H9 (cell line): ENCODE results near the gene FARS2. TPM values are rescaled to one million over a fixed set of nuclear protein-coding genes. Genes with fewer than 3 reads are reported as not detected.

Source experiments
- DNase-seq: peaks from one replicate; pipeline ENCODE4 v3.0.0-alpha.2; 2017
- H2AFZ ChIP-seq: one replicate; pipeline ENCODE4 v1.6.1; 2013; ENCODE audit warnings: mild to moderate bottlenecking, low read length, control low read depth, moderate library complexity
- H2AK5ac ChIP-seq: 2 replicates; pipeline ENCODE4 v1.6.1; 2013; ENCODE audit warnings: low read length, control low read depth, mixed read lengths; ENCODE audit not compliant: insufficient read length
- H2BK120ac ChIP-seq: one replicate; pipeline ENCODE4 v1.6.1; 2013; ENCODE audit warnings: low read depth, mild to moderate bottlenecking, low read length, control low read depth, inconsistent platforms; ENCODE audit not compliant: poor library complexity, severe bottlenecking
- H2BK12ac ChIP-seq: 2 replicates; pipeline ENCODE4 v1.6.1; 2013; ENCODE audit warnings: low read length, control low read depth, mixed read lengths, low read depth; ENCODE audit not compliant: insufficient read length
- H2BK15ac ChIP-seq: 2 replicates; pipeline ENCODE4 v1.6.1; 2013; ENCODE audit warnings: low read depth, low read length, control low read depth
- H2BK20ac ChIP-seq: one replicate; pipeline ENCODE4 v1.6.1; 2013; ENCODE audit warnings: low read depth, mild to moderate bottlenecking, low read length, control low read depth, inconsistent platforms; ENCODE audit not compliant: poor library complexity, severe bottlenecking
- H2BK5ac ChIP-seq: 2 replicates; pipeline ENCODE4 v1.6.1; 2013; ENCODE audit warnings: low read length, control low read depth, mixed read lengths; ENCODE audit not compliant: insufficient read length
- H3K14ac ChIP-seq: 2 replicates; pipeline ENCODE4 v1.6.1; 2013; ENCODE audit warnings: low read length, control low read depth; ENCODE audit not compliant: insufficient read depth
- H3K18ac ChIP-seq: 2 replicates; pipeline ENCODE4 v1.6.1; 2013; ENCODE audit warnings: low read depth, mild to moderate bottlenecking, mixed read lengths, low read length, control low read depth; ENCODE audit not compliant: insufficient read length
- H3K23ac ChIP-seq: 2 replicates; pipeline ENCODE4 v1.6.1; 2013; ENCODE audit warnings: low read length, control low read depth, mixed read lengths, low read depth; ENCODE audit not compliant: insufficient read length
- H3K23me2 ChIP-seq: 2 replicates; pipeline ENCODE4 v1.6.1; 2013; ENCODE audit warnings: low read depth, mild to moderate bottlenecking, mixed read lengths, low read length, control low read depth; ENCODE audit not compliant: insufficient read length, poor library complexity, severe bottlenecking
- H3K27ac ChIP-seq: 2 replicates; pipeline ENCODE4 v1.5.1; 2013; ENCODE audit warnings: low read length, control low read depth, mixed read lengths, low read depth; ENCODE audit not compliant: insufficient read length
- H3K27me3 ChIP-seq: 2 replicates; pipeline ENCODE4 v1.6.1; 2013; ENCODE audit warnings: low read length, control low read depth, inconsistent platforms; ENCODE audit not compliant: insufficient read depth
- H3K4ac ChIP-seq: 2 replicates; pipeline ENCODE4 v1.6.1; 2013; ENCODE audit warnings: low read depth, mild to moderate bottlenecking, control low read depth, inconsistent platforms, low read length, moderate library complexity
- H3K4me1 ChIP-seq: 2 replicates; pipeline ENCODE4 v1.6.1; 2013; ENCODE audit warnings: low read length, control low read depth, inconsistent platforms; ENCODE audit not compliant: insufficient read depth
- H3K4me2 ChIP-seq: 2 replicates; pipeline ENCODE4 v1.6.1; 2013; ENCODE audit warnings: low read length, control low read depth, mixed read lengths; ENCODE audit not compliant: insufficient read length, insufficient read depth
- H3K56ac ChIP-seq: 2 replicates; pipeline ENCODE4 v1.6.1; 2013; ENCODE audit warnings: low read depth, mild to moderate bottlenecking, mixed read lengths, low read length, control low read depth; ENCODE audit not compliant: insufficient read length
- H3K79me1 ChIP-seq: 2 replicates; pipeline ENCODE4 v1.6.1; 2013; ENCODE audit warnings: low read depth, mild to moderate bottlenecking, moderate library complexity, low read length, control low read depth, inconsistent platforms; ENCODE audit not compliant: insufficient read depth, poor library complexity, severe bottlenecking
- H3K79me2 ChIP-seq: 2 replicates; pipeline ENCODE4 v1.6.1; 2013; ENCODE audit warnings: low read length, control low read depth, inconsistent platforms; ENCODE audit not compliant: insufficient read depth
- H3K9ac ChIP-seq: 2 replicates; pipeline ENCODE4 v1.6.1; 2013; ENCODE audit warnings: low read length, control low read depth, mixed read lengths; ENCODE audit not compliant: insufficient read length; ENCODE audit errors: extremely low read depth
- H3K9me3 ChIP-seq: one replicate; pipeline ENCODE4 v1.6.1; 2013; ENCODE audit warnings: low read depth, low read length, inconsistent platforms; ENCODE audit not compliant: control insufficient read depth
- H3T11ph ChIP-seq: one replicate; pipeline ENCODE4 v1.6.1; 2013; ENCODE audit warnings: mild to moderate bottlenecking, low read length, control low read depth, inconsistent platforms
- H4K20me1 ChIP-seq: one replicate; pipeline ENCODE4 v1.6.1; 2013; ENCODE audit not compliant: control insufficient read depth, insufficient read length, insufficient read depth
- H4K5ac ChIP-seq: 2 replicates; pipeline ENCODE4 v1.6.1; 2013; ENCODE audit warnings: low read depth, mild to moderate bottlenecking, mixed read lengths, low read length, control low read depth; ENCODE audit not compliant: insufficient read length
- H4K8ac ChIP-seq: replicated peaks from 2 replicates; pipeline ENCODE4 v1.6.1; 2013; ENCODE audit warnings: low read length, control low read depth, mixed read lengths, low read depth; ENCODE audit not compliant: insufficient read length
- H4K91ac ChIP-seq: 2 replicates; pipeline ENCODE4 v1.6.1; 2013; ENCODE audit warnings: low read depth, mild to moderate bottlenecking, moderate library complexity, mixed read lengths, low read length, control low read depth; ENCODE audit not compliant: insufficient read length
- H3K27ac Mint-ChIP-seq, 3 experiments: 2 replicates in 2 of 3; 3 replicates in 1 of 3; pipeline ENCODE4 v1.8.0; 2020 to 2021; ENCODE audit warnings: mixed read lengths in 3 of 3, mild to moderate bottlenecking in 1 of 3, moderate library complexity in 1 of 3
- H3K27me3 Mint-ChIP-seq: 2 replicates; pipeline ENCODE4 v1.8.0; 2021; ENCODE audit warnings: low read depth, mild to moderate bottlenecking, moderate library complexity, mixed read lengths
- H3K36me3 Mint-ChIP-seq, 3 experiments: 2 replicates in 2 of 3; 3 replicates in 1 of 3; pipeline ENCODE4 v1.8.0; 2020 to 2021; ENCODE audit warnings: low read depth in 3 of 3, mixed read lengths in 3 of 3; ENCODE audit not compliant: insufficient read depth in 1 of 3
- H3K4me1 Mint-ChIP-seq, 2 experiments: 2 replicates each; pipeline ENCODE4 v1.8.0; 2020; ENCODE audit warnings: mixed read lengths in 2 of 2
- H3K4me3 Mint-ChIP-seq, 2 experiments: 2 replicates in 1 of 2; 3 replicates in 1 of 2; pipeline ENCODE4 v1.8.0; 2020 to 2021; ENCODE audit warnings: mild to moderate bottlenecking in 2 of 2, mixed read lengths in 2 of 2, moderate library complexity in 1 of 2
- H3K9me3 Mint-ChIP-seq, 2 experiments: 2 replicates in 1 of 2; 3 replicates in 1 of 2; pipeline ENCODE4 v1.8.0; 2020; ENCODE audit warnings: mild to moderate bottlenecking in 2 of 2, mixed read lengths in 2 of 2, moderate library complexity in 1 of 2
- WGBS: extraction: QIAGEN DNeasy Blood & Tissue Kit; methylation state at CpG from one replicate; pipeline ENCODE4 v1.1.7; 2013; ENCODE audit warnings: missing lambda C conversion rate, low lambda C conversion rate, mixed read lengths; ENCODE audit not compliant: insufficient read length; ENCODE audit errors: extremely low coverage; 5-methylcytosine and 5-hydroxymethylcytosine counted together
- total RNA-seq: library from RNA; stranded (reverse); gene quantifications from 2 replicates; pipeline ENCODE4 v1.2.1, GENCODE V29; 2021
- TF ChIP-seq, protein P1 (sequence below): fragments of 200-600 bp; sonication (generic); conservative IDR thresholded peaks from 3 replicates; pipeline ENCODE4 v1.8.0; 2021; ENCODE audit warnings: antibody characterized with exemption, mild to moderate bottlenecking

Gene FARS2
- total RNA-seq, 1 experiment from 2014 or later, result 8.5 TPM

DNA sequence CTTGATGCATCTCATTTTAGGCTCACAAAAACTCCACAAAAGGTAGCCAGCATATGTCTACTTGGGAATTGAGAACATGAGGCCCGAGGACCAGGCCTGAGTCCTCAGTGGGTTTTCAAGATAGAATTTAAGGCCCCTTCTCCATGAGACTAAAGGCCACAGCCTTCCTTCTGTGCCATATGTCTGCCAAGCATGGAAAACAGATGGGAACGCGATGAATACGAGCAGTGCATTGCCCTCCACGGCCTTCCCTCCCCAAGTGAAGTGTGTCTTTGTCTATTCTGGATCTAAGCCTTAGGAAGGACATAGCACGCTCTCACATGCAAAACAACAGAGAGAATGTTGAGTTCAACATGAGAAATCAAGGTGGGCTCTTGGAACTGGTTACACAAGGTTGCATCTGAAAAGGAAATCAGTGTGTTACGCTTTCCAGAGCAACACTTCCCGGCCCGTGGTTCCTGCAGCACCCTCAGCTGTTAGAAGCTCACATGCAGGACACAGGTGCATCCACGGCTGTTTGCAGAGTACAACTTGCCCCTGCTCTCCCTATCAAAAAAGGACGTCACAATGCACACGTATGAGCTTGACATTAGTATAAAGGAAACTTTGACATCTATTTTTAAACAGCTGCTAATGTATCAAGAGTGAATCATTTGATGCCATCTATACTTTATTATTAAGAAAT is 515.5 kb downstream of the FARS2 start:
- H2BK5ac ChIP-seq, result no peak overlapping the region
- no peaks in the 10 kb centered on the region for H3K9me3 ChIP-seq
- TF ChIP-seq, protein P1, sequence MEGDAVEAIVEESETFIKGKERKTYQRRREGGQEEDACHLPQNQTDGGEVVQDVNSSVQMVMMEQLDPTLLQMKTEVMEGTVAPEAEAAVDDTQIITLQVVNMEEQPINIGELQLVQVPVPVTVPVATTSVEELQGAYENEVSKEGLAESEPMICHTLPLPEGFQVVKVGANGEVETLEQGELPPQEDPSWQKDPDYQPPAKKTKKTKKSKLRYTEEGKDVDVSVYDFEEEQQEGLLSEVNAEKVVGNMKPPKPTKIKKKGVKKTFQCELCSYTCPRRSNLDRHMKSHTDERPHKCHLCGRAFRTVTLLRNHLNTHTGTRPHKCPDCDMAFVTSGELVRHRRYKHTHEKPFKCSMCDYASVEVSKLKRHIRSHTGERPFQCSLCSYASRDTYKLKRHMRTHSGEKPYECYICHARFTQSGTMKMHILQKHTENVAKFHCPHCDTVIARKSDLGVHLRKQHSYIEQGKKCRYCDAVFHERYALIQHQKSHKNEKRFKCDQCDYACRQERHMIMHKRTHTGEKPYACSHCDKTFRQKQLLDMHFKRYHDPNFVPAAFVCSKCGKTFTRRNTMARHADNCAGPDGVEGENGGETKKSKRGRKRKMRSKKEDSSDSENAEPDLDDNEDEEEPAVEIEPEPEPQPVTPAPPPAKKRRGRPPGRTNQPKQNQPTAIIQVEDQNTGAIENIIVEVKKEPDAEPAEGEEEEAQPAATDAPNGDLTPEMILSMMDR, result no peak
- H3K27ac ChIP-seq, result no peak overlapping the region
- H2AK5ac ChIP-seq, result no peak overlapping the region
- H3K4me1 Mint-ChIP-seq, result peaks cover under 1 to 2% of the 10 kb centered on the region in 2 experiments; a peak in 1 of 4 replicates
- H3K23ac ChIP-seq, result no peak overlapping the region
- no peak overlapping the region for H2BK120ac ChIP-seq
- H3K27me3 ChIP-seq, result no peaks in the 10 kb centered on the region
- no peak overlapping the region for H3K4me3 Mint-ChIP-seq
- no peak overlapping the region for H2BK15ac ChIP-seq
- H2AFZ ChIP-seq, result no peak overlapping the region
- H3K79me1 ChIP-seq, result no peaks in the 10 kb centered on the region
- no peaks in the 10 kb centered on the region for H3K79me2 ChIP-seq
- no peak overlapping the region for H3K14ac ChIP-seq
- H4K91ac ChIP-seq, result no peak overlapping the region
- no peak overlapping the region for H3K4ac ChIP-seq
- H2BK12ac ChIP-seq, result no peak overlapping the region
- no peak overlapping the region for H3K18ac ChIP-seq
- DNase-seq, result no peak
- no peak overlapping the region for H2BK20ac ChIP-seq
- no peaks in the 10 kb centered on the region for H3K9me3 Mint-ChIP-seq
- no peak overlapping the region for H4K5ac ChIP-seq
- no peaks in the 10 kb centered on the region for H4K20me1 ChIP-seq
- H4K8ac ChIP-seq, result no peak overlapping the region
- H3T11ph ChIP-seq, result no peak overlapping the region
- H3K56ac ChIP-seq, result no peak overlapping the region
- no CpG with 5 or more reads among the region's 12 CpGs for WGBS
- peaks cover 0 to 2% (median 0%) of the 10 kb centered on the region in 3 experiments; a peak in 2 of 7 replicates for H3K36me3 Mint-ChIP-seq
- H3K9ac ChIP-seq, result no peak overlapping the region
- no peaks in the 10 kb centered on the region for H3K4me1 ChIP-seq
- no peaks in the 10 kb centered on the region for H3K27me3 Mint-ChIP-seq
- H3K23me2 ChIP-seq, result no peaks in the 10 kb centered on the region
- H3K27ac Mint-ChIP-seq, result no peak overlapping the region
- no peak overlapping the region for H3K4me2 ChIP-seq
